ENCODE results near the gene NACA.
"Not testable (repeated sequence)": the region's sequence is repeated elsewhere in the genome, so short reads cannot be mapped to it uniquely, and the experiment has no call there.

Gene NACA

GRCh38 chr12:56723889-56724700, 1.0 kb downstream of the NACA start:
- no peak for DNase-seq

DNA sequence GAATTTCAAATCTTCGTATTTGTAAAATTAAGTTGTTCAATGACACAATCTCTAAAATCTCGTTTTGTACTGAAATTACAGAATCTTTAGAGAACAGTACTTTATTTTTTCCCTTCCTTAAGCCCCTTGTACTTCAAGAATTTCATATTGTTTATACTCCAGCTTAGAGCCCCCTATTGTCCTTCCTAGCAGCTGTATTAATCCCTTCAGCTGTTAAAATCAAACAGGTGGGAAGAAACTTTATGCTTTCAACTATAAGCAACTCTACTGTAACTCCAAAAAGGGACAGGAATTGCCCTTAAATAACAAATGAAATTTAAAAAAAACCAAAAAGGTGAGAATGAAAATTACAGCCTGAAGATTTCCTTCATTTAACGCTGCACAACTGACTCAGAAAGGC, 1.7 kb downstream of the NACA start:
- no peak for DNase-seq

GRCh38 chr12:56722832-56723231, 2.3 kb downstream of the NACA start:
- DNase-seq: no peak

DNA sequence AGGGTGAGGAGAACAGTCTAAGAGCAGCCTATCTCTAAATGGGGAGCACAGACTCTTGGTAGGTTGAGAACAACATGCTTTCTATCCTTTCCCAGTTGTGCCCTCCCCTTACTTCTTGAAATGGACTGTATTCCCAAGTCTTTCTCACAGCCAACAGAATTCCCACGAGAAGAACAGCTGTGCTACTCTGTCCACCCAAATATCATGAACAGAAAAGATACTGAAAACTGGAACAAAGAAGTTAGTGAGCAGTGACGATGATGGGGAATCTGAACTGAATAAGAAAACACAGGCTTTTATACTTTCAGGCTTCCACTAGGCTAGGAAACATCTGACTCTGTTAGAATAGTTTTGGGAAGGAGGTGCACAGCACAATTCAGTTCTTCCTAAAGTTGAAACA, 3.4 kb downstream of the NACA start:
- no peak for DNase-seq

- no peak for DNase-seq
Measured at GRCh38 chr12:56721216-56721615, 3.9 kb downstream of the NACA start.

DNA sequence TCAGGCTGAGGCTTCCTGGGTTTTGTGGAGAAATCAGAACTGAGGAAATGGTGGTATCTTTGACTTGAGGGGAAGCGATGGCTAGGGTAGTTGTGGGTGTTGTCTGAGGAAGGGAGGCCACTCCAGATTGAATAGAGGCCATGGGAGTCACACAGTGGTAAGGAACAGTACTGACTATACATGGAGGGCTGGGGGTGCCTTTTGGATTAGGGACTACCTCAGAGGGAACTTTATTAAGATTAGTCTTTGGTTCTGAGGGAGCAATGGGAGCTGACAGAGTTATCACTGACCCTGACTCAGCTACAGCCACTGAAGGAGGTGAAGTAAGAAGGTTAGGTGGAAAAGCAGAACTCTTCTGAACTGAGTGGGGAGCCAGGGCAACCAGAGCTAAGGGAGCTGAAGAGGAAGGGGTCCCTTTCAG, 4.4 kb downstream of the NACA start:
- no peak for DNase-seq

- DNase-seq: no peak
Measured at GRCh38 chr12:56719056-56719455, 6.0 kb downstream of the NACA start.

DNA sequence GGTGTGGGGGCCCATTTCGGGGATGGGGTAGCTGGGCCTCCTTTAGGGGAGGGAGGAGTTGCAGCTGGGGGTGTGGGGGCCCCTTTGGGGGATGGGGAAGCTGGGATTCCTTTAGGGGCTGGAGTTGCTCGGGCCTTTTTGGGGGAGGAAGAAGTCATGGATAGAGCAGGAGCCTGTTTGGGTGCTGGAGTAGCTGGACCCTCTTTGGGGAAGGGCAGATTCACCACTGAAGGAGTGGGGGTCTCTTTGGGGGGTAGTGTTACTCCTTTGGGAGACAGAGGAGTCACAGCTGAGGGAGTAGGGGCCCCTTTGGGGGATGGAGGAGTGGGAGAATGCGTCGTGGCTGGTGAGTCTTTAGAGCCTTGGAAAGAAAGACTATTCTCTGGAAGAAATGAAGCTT, 6.5 kb downstream of the NACA start:
- no peak for DNase-seq

DNA sequence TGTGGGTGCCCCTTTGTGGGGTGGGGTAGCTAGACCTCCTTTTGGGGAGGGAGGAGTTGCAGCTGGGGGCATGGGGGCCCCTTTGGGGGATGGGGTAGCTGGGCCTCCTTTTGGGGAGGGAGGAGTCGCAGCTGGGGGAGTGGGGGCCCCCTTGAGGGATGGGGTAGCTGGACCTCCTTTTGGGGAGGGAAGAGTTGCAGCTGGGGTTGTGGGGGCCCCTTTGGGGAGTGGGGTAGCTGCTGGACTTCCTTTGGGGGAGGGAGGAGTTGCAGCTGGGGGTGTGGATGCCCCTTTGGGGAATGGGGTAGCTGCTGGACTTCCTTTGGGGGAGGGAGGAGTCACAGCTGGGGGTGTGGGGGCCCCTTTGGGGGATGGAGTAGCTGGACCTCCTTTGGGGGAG, 7.0 kb downstream of the NACA start:
- DNase-seq: no peak

DNA sequence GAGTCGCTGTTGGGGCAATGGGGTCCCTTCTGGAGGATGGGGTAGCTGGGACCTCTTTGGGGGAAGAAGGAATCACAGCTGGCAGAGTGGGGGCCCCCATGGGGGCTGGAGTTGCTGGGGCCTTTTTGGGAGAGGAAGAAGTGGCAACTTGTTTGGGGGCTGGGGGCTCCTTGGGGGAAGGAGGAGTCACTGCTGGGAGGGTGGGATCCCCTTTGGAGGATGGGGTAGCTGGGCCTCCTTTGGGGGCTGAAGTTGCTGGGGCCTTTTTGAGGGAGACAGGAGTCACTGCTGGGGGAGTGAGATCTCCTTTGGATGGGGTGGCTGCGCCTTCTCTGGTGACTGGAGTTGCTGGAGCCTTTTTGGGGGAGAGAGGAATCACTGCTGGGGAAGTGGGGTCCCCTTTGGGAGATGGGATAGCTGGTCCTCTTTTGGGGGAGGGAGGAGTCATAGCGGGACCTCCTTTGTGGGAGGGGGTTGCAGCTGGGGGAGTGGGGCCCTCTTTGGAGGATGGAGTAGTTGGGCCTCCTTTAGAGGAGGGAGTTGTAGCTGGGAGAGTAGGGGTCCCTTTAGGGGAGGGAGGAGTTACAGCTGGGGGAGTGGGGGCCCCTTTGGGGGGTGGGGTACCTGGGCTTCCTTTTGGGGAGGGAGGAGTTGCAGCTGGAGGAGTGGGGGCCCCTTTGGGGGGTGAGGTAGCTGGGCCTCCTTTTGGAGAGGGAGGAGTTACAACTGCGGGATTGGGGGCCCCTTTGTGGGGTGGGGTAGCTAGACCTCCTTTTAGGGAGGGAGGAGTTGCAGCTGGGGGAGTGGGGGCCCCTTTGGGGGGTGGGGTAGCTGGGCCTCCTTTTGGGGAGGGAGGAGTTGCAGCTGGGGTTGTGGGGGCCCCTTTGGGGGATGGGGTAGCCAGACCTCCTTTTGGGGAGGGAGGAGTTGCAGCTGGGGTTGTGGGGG, 7.9 kb downstream of the NACA start:
- DNase-seq: no peak

- DNase-seq: no peak
Measured at GRCh38 chr12:56716458-56716857, 8.6 kb downstream of the NACA start.

DNA sequence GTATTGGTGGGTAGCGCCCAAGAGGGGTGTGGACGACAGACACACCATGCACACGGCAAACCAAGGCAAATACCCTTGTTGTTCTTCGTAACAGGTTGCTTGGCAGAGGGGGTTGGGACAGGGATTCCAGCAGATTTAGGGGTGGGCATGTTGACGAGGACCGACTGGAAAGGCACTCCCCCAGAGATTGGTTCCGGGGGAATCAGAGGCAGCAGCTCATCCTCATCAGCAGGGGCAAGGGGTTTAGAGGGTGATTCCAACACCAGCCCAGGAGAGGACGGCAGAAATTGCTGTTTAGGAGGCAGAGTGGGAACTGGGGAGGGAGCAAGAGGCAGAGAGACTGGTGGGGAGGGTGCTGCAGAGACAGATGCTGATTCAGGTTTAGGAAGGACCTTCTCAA, 9.3 kb downstream of the NACA start:
- DNase-seq: no peak

GRCh38 chr12:56714431-56714929, 10.6 kb downstream of the NACA start:
- no peak for DNase-seq

DNA sequence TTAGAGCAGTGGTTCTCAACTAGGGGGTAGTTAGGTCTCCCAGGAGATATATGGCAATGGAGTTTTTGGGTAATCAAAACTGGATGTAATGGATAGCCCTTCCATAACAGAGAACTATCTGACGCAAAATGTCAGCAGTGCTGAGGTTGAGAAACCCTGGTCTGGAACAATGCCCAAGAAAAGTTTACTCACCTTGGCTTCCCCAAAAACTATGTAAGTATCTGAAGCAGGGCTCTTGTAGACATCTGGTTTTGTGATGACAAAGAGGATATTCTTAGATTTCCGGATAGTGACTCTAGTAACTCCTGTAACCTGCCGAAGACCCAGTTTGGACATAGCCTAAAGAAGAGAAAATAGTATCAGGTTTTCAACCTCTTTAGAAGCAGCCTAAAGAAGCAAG, 11.8 kb downstream of the NACA start:
- no peak for DNase-seq

- no peak for DNase-seq
Measured at GRCh38 chr12:56709759-56710376, 15.2 kb downstream of the NACA start.

GRCh38 chr12:56704522-56704921, 20.6 kb downstream of the NACA start:
- not testable (repeated sequence) for DNase-seq

DNA sequence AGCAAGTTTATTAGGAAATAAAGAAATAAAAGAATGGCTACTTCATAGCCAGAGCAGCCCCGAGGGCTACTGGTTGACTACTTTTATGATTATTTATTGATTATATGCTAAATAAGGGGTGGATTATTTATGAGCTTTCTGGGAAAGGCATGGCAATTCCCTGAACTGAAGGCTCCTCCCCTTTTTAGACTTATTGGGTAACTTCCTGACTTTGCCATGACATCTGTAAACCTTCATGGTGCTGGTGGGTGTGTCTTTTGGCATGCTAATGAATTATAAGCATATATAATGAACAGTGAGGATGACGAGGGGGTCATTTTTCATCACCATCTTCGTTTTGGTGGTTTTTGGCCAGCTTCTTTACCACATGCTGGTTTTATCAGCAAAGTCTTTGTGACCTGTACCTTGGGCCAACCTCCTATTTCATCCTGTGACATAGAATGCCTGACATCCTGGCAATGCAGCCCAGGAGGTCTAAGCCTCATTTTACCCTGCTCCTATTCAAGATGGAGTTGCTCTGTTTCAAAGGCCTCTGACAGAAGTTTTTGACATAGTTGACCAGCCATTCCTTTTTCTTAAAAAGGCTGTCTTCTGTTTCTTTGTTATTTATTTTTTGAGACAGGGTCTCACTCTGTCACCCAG, 26.0 kb downstream of the NACA start:
- DNase-seq: no peak

- DNase-seq: no peak
Measured at GRCh38 chr12:56695327-56696101, 29.6 kb downstream of the NACA start.

DNA sequence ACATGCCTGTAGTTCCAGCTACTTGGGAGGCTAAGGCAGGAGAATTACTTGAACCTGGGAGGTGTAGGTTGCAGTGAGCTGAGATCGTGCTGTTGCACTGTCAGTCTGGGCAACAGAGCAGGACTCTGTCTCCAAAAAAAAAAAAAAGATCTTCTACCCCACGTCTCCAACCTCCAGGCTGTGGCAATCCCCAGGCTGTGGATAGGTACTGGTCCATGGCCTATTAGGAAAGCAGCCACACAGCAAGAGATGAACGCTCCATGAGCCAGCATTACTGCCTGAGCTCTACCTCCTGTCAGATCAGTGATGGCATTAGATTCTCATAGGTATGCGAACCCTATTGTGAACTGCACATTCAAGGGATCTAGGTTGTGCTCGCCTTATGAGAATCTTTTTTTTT, 30.9 kb downstream of the NACA start:
- DNase-seq: no peak

DNA sequence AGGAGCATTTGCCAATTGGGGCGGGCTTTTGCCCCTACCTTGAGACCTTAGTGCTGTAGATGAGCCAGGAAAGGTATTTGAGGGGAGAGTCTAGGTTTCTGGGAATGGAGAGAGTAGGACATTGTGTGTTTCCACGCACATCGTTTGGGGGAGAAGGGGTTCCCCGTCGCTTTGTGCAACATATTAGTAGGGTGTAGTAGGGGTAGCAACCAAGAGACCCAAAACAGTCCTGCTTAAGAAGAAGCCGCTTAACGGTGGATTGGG, 36.3 kb downstream of the NACA start:
- no peak for DNase-seq

- DNase-seq: peak; percentile 58 to 84
Measured at GRCh38 chr12:56688129-56688845, 36.8 kb downstream of the NACA start, which contains the start of gene PTGES3. TSS of gene PTGES3 (minus strand) at chr12:56688284. CDS start at chr12:56687999, 285 bp downstream.

Measured in cerebellar nuclear complex (tissue), 1 donor.